Rectal smooth muscle tissue (tissue), 1 donor: ENCODE results near the gene OIP5.
"Not testable (repeated sequence)": the region's sequence is repeated elsewhere in the genome, so short reads cannot be mapped to it uniquely, and the experiment has no call there.

Experiments used
- H3K27ac ChIP-seq: one replicate; pipeline ENCODE4 v1.7.0; 2013; ENCODE audit warnings: low read depth, low read length, inconsistent platforms
- H3K27me3 ChIP-seq: one replicate; pipeline ENCODE4 v1.7.0; 2013; ENCODE audit warnings: low read length; ENCODE audit not compliant: control insufficient read depth, insufficient read depth
- H3K36me3 ChIP-seq: one replicate; pipeline ENCODE4 v1.7.0; 2013; ENCODE audit warnings: low read length; ENCODE audit not compliant: control insufficient read depth, insufficient read depth
- H3K4me1 ChIP-seq: one replicate; pipeline ENCODE4 v1.7.0; 2013; ENCODE audit warnings: low read length; ENCODE audit not compliant: control insufficient read depth, insufficient read depth
- H3K4me3 ChIP-seq: one replicate; pipeline ENCODE4 v1.7.0; 2013; ENCODE audit warnings: low read length
- H3K9ac ChIP-seq: one replicate; pipeline ENCODE4 v1.7.0; 2013; ENCODE audit warnings: low read length

Gene OIP5

GRCh38 chr15:41278319-41278718 is 54.1 kb downstream of the OIP5 start:
- no peak overlapping the region for H3K4me3 ChIP-seq
- no peaks in the 10 kb centered on the region for H3K27me3 ChIP-seq
- H3K27ac ChIP-seq, result no peak overlapping the region
- H3K4me1 ChIP-seq, result no peaks in the 10 kb centered on the region
- peaks cover 7% of the 10 kb centered on the region for H3K36me3 ChIP-seq
- H3K9ac ChIP-seq, result no peak overlapping the region

- H3K36me3 ChIP-seq, result peaks cover 7% of the 10 kb centered on the region
- no peak overlapping the region for H3K4me3 ChIP-seq
- H3K4me1 ChIP-seq, result no peaks in the 10 kb centered on the region
- no peaks in the 10 kb centered on the region for H3K27me3 ChIP-seq
- H3K9ac ChIP-seq, result no peak overlapping the region
- no peak overlapping the region for H3K27ac ChIP-seq
These were observed 55.6 kb downstream of the OIP5 start for GRCh38 chr15:41276831-41277230.

GRCh38 chr15:41269887-41270286 is 62.5 kb downstream of the OIP5 start:
- Histone ChIP-seq H3K36me3 (peaks cover 4% of the 10 kb centered on the region), H3K27me3 (no peaks in the 10 kb centered on the region), H3K27ac (no peak overlapping the region), H3K4me1 (no peaks in the 10 kb centered on the region), H3K9ac (no peak overlapping the region), H3K4me3 (no peak overlapping the region)

GRCh38 chr15:41263891-41264351 is 68.5 kb downstream of the OIP5 start:
- peaks cover 15% of the 10 kb centered on the region for H3K36me3 ChIP-seq
- H3K4me1 ChIP-seq, result no peaks in the 10 kb centered on the region
- no peak overlapping the region for H3K4me3 ChIP-seq
- no peak overlapping the region for H3K9ac ChIP-seq
- H3K27ac ChIP-seq, result no peak overlapping the region
- no peaks in the 10 kb centered on the region for H3K27me3 ChIP-seq

- peaks cover 17% of the 10 kb centered on the region for H3K36me3 ChIP-seq
- H3K27ac ChIP-seq, result no peak overlapping the region
These were observed 69.8 kb downstream of the OIP5 start for GRCh38 chr15:41262571-41262970.

GRCh38 chr15:41260924-41261323 is 71.5 kb downstream of the OIP5 start:
- not testable (repeated sequence) for H3K4me1 ChIP-seq
- H3K36me3 ChIP-seq, result peaks cover 17% of the 10 kb centered on the region

More at GRCh38 chr15:41262571-41262970, 69.8 kb downstream of the OIP5 start:
- no peak overlapping the region for H3K9ac ChIP-seq
- no peaks in the 10 kb centered on the region for H3K4me1 ChIP-seq
- H3K4me3 ChIP-seq, result no peak overlapping the region
- H3K27me3 ChIP-seq, result no peaks in the 10 kb centered on the region

GRCh38 chr15:41259546-41260189 is 72.7 kb downstream of the OIP5 start:
- no peak overlapping the region for H3K27ac ChIP-seq
- H3K9ac ChIP-seq, result no peak overlapping the region
- peaks cover 14% of the 10 kb centered on the region for H3K36me3 ChIP-seq
- H3K4me3 ChIP-seq, result no peak overlapping the region
- H3K27me3 ChIP-seq, result no peaks in the 10 kb centered on the region
- H3K4me1 ChIP-seq, result no peaks in the 10 kb centered on the region

More at GRCh38 chr15:41260924-41261323, 71.5 kb downstream of the OIP5 start:
- H3K9ac ChIP-seq, H3K27ac ChIP-seq, H3K27me3 ChIP-seq, H3K4me3 ChIP-seq: not testable (repeated sequence)
